Measurements from ENCODE around the gene HNRNPM.

The HNRNPM gene

GRCh38 chr19:8488365-8488764 is 43.6 kb downstream of the HNRNPM start:
- H3K27ac ChIP-seq: no peak overlapping the region
- TF ChIP-seq ZFX (IDR thresholded peaks at IDR 0.05) (no peak), CTCF (conservative IDR thresholded peaks at IDR 0.05) (no peak)

GRCh38 chr19:8489561-8490394 is 45.0 kb downstream of the HNRNPM start:
- no peak overlapping the region for H3K27ac ChIP-seq
- no peak for TF ChIP-seq CTCF (conservative IDR thresholded peaks at IDR 0.05)
- no peak for TF ChIP-seq ZFX (IDR thresholded peaks at IDR 0.05)

GRCh38 chr19:8490395-8490760 is 45.6 kb downstream of the HNRNPM start:
- H3K27ac ChIP-seq: no peak overlapping the region
- TF ChIP-seq ZFX (IDR thresholded peaks at IDR 0.05) (no peak), CTCF (conservative IDR thresholded peaks at IDR 0.05) (no peak)

- TF ChIP-seq ZFX (IDR thresholded peaks at IDR 0.05): no peak
- no peak for TF ChIP-seq CTCF (conservative IDR thresholded peaks at IDR 0.05)
- H3K27ac ChIP-seq: no peak overlapping the region
Observed at GRCh38 chr19:8490873-8491272, 46.1 kb downstream of the HNRNPM start.

- TF ChIP-seq CTCF (conservative IDR thresholded peaks at IDR 0.05) (no peak), ZFX (IDR thresholded peaks at IDR 0.05) (no peak)
- no peak overlapping the region for H3K27ac ChIP-seq
Observed at GRCh38 chr19:8491574-8491973, 46.8 kb downstream of the HNRNPM start.

- H3K27ac ChIP-seq: no peak overlapping the region
- no peak for TF ChIP-seq CTCF (conservative IDR thresholded peaks at IDR 0.05)
- no peak for TF ChIP-seq ZFX (IDR thresholded peaks at IDR 0.05)
Observed at GRCh38 chr19:8494158-8494557, 49.4 kb downstream of the HNRNPM start.

- TF ChIP-seq ZFX (IDR thresholded peaks at IDR 0.05) (no peak), CTCF (conservative IDR thresholded peaks at IDR 0.05) (no peak)
Observed at GRCh38 chr19:8498295-8498694, 53.5 kb downstream of the HNRNPM start.

More at GRCh38 chr19:8498295-8498694, 53.5 kb downstream of the HNRNPM start:
- H3K27ac ChIP-seq: no peak overlapping the region

Data from C4-2B (cell line).